Measurements from ENCODE around the gene SH3RF2.

The SH3RF2 gene

GRCh38 chr5:145978708-145979107 lies 42.3 kb downstream of the SH3RF2 start:
- peaks cover 3% of the 10 kb centered on the region for H3K9me3 ChIP-seq (ENCODE audit: control insufficient read depth, low read length)
- no CpG with 5 or more reads among the region's 1 CpG for WGBS, 2 experiments (ENCODE audit: insufficient coverage in 2 of 2)
- H3K4me1 ChIP-seq (ENCODE audit: control insufficient read depth, insufficient read depth, low read length, poor library complexity, severe bottlenecking): peaks cover 34% of the 10 kb centered on the region
- no peak overlapping the region for H3K4me3 ChIP-seq (ENCODE audit: extremely low read depth, insufficient read depth, low read length, poor library complexity, severe bottlenecking)
- H3K36me3 ChIP-seq (ENCODE audit: control insufficient read depth, insufficient read depth, low read length): no peaks in the 10 kb centered on the region
- peak overlapping the region; percentile 23 for H3K27ac ChIP-seq (ENCODE audit: low read depth, low read length, severe bottlenecking)

DNA sequence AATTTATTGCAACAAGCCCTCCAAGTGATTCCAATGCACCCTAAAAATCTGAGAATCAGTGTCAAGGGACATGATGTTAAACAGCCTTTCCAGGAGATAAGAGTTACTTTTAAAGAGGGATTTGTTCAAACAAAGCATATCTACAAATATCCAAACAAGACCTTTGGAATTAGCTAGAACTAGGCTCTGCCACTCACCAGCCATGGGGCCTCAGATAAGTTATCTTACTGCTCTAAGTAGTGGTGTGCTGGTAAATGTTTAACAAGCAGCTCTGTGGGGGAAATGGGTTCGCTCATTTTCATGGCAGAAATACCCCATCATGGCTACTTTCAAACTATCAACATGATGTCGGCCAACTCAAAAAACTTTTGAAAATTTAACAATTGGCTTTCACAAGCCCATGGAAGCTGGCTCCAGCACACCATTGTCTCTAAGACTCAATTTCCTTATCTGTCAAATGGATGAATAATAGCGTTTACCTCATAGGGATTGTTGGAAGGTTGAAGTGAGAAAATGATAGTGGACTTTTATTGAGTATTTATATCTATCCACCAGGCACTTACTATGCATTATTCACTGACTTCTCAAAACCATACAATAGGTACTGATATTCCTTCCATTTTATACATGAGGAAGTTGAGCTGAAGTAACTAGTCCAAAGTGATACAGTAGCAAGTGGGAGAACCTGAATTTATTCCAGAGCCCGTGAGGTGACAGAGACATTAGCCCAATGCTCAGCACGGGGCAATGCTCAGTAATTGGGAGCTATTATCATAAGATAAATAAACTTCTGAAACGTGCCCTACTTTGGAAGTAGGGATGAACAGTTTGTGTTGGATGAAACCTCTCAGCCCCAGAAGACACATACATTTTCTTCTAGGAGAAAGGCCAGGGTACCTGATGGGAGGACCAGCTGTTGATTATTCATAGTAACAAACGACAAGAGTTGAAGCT lies 43.2 kb downstream of the SH3RF2 start:
- Histone ChIP-seq H3K4me1 (ENCODE audit: control insufficient read depth, insufficient read depth, low read length, poor library complexity, severe bottlenecking) (peaks cover 34% of the 10 kb centered on the region), H3K36me3 (ENCODE audit: control insufficient read depth, insufficient read depth, low read length) (no peaks in the 10 kb centered on the region), H3K4me3 (ENCODE audit: extremely low read depth, insufficient read depth, low read length, poor library complexity, severe bottlenecking) (no peak overlapping the region), H3K9me3 (ENCODE audit: control insufficient read depth, low read length) (no peaks in the 10 kb centered on the region), H3K27ac (ENCODE audit: low read depth, low read length, severe bottlenecking) (peak overlapping the region; percentile 23)
- WGBS, 2 experiments (ENCODE audit: insufficient coverage in 2 of 2): 89 to 100% methylated on average over 1 to 3 of the region's 7 CpGs

- H3K9me3 ChIP-seq (ENCODE audit: control insufficient read depth, low read length): no peaks in the 10 kb centered on the region
- H3K36me3 ChIP-seq (ENCODE audit: control insufficient read depth, insufficient read depth, low read length): no peaks in the 10 kb centered on the region
- H3K4me1 ChIP-seq (ENCODE audit: control insufficient read depth, insufficient read depth, low read length, poor library complexity, severe bottlenecking): peaks cover 28% of the 10 kb centered on the region
- no CpG with 5 or more reads among the region's 1 CpG for WGBS, 2 experiments (ENCODE audit: insufficient coverage in 2 of 2)
- no peak overlapping the region for H3K27ac ChIP-seq (ENCODE audit: low read depth, low read length, severe bottlenecking)
- no peak overlapping the region for H3K4me3 ChIP-seq (ENCODE audit: extremely low read depth, insufficient read depth, low read length, poor library complexity, severe bottlenecking)
Measured at GRCh38 chr5:145980259-145980658, 43.9 kb downstream of the SH3RF2 start.

DNA sequence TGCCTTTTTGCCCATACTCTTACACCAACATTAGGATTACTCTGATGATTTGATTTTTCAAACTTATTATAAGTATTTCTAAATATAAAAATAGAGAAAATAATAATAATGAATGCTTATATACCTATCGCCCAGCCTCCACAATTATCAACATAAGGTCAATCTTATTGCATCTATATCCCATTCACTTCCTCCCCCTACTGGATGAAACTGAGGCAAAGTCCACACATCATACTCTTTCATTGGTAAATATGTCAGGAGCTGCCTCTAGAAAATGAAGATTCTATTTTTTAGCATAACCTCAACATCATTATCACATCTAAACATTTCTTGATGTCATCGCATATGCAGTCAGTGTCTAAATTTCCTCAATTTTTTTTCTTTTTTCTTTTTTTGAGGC lies 44.3 kb downstream of the SH3RF2 start:
- Histone ChIP-seq H3K36me3 (ENCODE audit: control insufficient read depth, insufficient read depth, low read length) (no peaks in the 10 kb centered on the region), H3K27ac (ENCODE audit: low read depth, low read length, severe bottlenecking) (no peak overlapping the region), H3K4me1 (ENCODE audit: control insufficient read depth, insufficient read depth, low read length, poor library complexity, severe bottlenecking) (peaks cover 23% of the 10 kb centered on the region), H3K4me3 (ENCODE audit: extremely low read depth, insufficient read depth, low read length, poor library complexity, severe bottlenecking) (no peak overlapping the region), H3K9me3 (ENCODE audit: control insufficient read depth, low read length) (no peaks in the 10 kb centered on the region)
- WGBS, 2 experiments (ENCODE audit: insufficient coverage in 2 of 2): 94 to 100% methylated on average over 1 of the region's 2 CpGs

DNA sequence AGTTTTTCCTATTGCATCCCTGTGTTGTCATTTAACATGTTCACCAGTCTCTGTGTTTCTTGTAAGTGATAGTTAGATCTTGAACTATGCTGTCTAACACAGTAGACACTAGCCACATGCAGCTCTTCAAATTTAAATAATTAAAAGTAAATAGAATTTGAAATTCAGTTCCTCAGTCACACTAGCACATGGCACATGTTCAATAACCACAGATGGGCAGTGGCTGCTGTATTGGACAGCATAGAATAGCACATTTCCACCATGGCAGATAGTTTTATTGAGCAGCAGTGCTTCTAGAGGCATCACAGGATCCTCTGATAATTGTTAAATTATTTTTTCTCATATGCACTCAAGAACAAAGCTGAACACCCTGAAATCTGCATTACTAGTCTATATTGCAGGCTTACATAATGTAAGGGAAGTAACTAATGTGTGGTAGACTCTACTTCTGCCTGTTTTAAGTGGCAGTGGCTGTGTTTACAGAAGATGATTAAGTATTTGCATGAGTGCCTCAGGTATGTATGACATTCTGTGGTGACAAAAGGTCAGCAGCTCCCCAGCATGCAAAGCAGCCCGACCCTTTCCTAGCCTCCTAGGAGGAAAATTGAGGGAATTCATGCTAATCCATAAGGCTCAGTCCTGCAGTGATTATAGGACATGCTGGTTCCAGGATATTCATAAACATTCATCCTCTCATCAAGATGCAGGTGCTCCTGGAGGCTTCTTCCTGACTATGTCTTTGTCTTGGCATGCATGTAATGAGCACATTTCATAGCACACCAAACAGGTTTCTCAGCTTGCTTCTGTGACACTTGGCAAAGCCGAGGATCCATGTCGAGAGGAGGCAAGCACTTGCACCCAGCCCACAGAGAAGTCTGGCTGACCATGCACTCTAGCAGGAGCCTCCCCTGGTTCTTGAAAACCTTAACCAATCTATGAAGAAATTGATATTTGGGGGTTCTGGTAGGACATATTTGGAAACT lies 45.5 kb downstream of the SH3RF2 start:
- 65 to 88% methylated on average over 3 of the region's 3 CpGs for WGBS, 2 experiments (ENCODE audit: insufficient coverage in 2 of 2)
- Histone ChIP-seq H3K9me3 (ENCODE audit: control insufficient read depth, low read length) (no peaks in the 10 kb centered on the region), H3K4me1 (ENCODE audit: control insufficient read depth, insufficient read depth, low read length, poor library complexity, severe bottlenecking) (peaks cover 14% of the 10 kb centered on the region), H3K36me3 (ENCODE audit: control insufficient read depth, insufficient read depth, low read length) (no peaks in the 10 kb centered on the region), H3K4me3 (ENCODE audit: extremely low read depth, insufficient read depth, low read length, poor library complexity, severe bottlenecking) (no peak overlapping the region), H3K27ac (ENCODE audit: low read depth, low read length, severe bottlenecking) (no peak overlapping the region)

- no peak overlapping the region for H3K27ac ChIP-seq (ENCODE audit: low read depth, low read length, severe bottlenecking)
- 100% methylated on average over 1 of the region's 3 CpGs; no CpG with 5 or more reads in 1 of the 2 experiments for WGBS, 2 experiments (ENCODE audit: insufficient coverage in 2 of 2)
Measured at GRCh38 chr5:145982572-145983318, 46.4 kb downstream of the SH3RF2 start.

DNA sequence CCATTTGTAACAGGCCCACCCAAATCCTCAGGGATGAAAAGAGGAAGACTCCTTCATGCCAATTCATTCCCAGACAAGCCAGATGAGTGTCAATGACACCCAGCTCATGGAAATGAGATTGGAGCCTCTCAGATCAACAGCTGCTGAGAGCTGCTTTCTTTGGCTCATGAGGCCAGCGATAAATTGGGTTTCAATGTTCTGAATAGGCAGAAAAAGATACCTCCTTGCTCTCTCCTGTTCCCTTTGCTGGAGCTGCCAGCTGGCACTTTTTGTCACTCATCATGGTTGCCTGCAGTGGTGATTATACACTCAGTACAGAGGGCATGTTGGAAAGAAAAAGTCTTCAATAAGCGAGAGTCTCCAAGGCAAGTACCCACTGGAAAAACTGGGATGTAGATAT lies 47.1 kb downstream of the SH3RF2 start:
- WGBS, 2 experiments (ENCODE audit: insufficient coverage in 2 of 2): 87 to 100% methylated on average over 2 of the region's 2 CpGs
- Histone ChIP-seq H3K27ac (ENCODE audit: low read depth, low read length, severe bottlenecking) (no peak overlapping the region), H3K9me3 (ENCODE audit: control insufficient read depth, low read length) (no peaks in the 10 kb centered on the region), H3K4me3 (ENCODE audit: extremely low read depth, insufficient read depth, low read length, poor library complexity, severe bottlenecking) (no peak overlapping the region), H3K4me1 (ENCODE audit: control insufficient read depth, insufficient read depth, low read length, poor library complexity, severe bottlenecking) (peaks cover 11% of the 10 kb centered on the region), H3K36me3 (ENCODE audit: control insufficient read depth, insufficient read depth, low read length) (no peaks in the 10 kb centered on the region)

More at GRCh38 chr5:145982572-145983318, 46.4 kb downstream of the SH3RF2 start:
- no peaks in the 10 kb centered on the region for H3K36me3 ChIP-seq (ENCODE audit: control insufficient read depth, insufficient read depth, low read length)
- H3K4me3 ChIP-seq (ENCODE audit: extremely low read depth, insufficient read depth, low read length, poor library complexity, severe bottlenecking): no peak overlapping the region
- no peaks in the 10 kb centered on the region for H3K9me3 ChIP-seq (ENCODE audit: control insufficient read depth, low read length)
- H3K4me1 ChIP-seq (ENCODE audit: control insufficient read depth, insufficient read depth, low read length, poor library complexity, severe bottlenecking): peaks cover 11% of the 10 kb centered on the region

- Histone ChIP-seq H3K4me1 (ENCODE audit: control insufficient read depth, insufficient read depth, low read length, poor library complexity, severe bottlenecking) (peaks cover 8% of the 10 kb centered on the region), H3K9me3 (ENCODE audit: control insufficient read depth, low read length) (no peaks in the 10 kb centered on the region), H3K36me3 (ENCODE audit: control insufficient read depth, insufficient read depth, low read length) (no peaks in the 10 kb centered on the region), H3K4me3 (ENCODE audit: extremely low read depth, insufficient read depth, low read length, poor library complexity, severe bottlenecking) (no peak overlapping the region), H3K27ac (ENCODE audit: low read depth, low read length, severe bottlenecking) (no peak overlapping the region)
- WGBS, 2 experiments (ENCODE audit: insufficient coverage in 2 of 2): 83 to 93% methylated on average over 2 of the region's 2 CpGs
Measured at GRCh38 chr5:145984072-145984471, 47.7 kb downstream of the SH3RF2 start.

- H3K4me3 ChIP-seq (ENCODE audit: extremely low read depth, insufficient read depth, low read length, poor library complexity, severe bottlenecking): no peak overlapping the region
- H3K9me3 ChIP-seq (ENCODE audit: control insufficient read depth, low read length): peaks cover 8% of the 10 kb centered on the region
- no peak overlapping the region for H3K27ac ChIP-seq (ENCODE audit: low read depth, low read length, severe bottlenecking)
- no peaks in the 10 kb centered on the region for H3K4me1 ChIP-seq (ENCODE audit: control insufficient read depth, insufficient read depth, low read length, poor library complexity, severe bottlenecking)
- no peaks in the 10 kb centered on the region for H3K36me3 ChIP-seq (ENCODE audit: control insufficient read depth, insufficient read depth, low read length)
- 80% methylated on average over 1 of the region's 1 CpG; no CpG with 5 or more reads in 1 of the 2 experiments for whole genome bisulfite sequencing, 2 experiments (ENCODE audit: insufficient coverage in 2 of 2)
Measured at GRCh38 chr5:145987856-145988255, 51.5 kb downstream of the SH3RF2 start.

DNA sequence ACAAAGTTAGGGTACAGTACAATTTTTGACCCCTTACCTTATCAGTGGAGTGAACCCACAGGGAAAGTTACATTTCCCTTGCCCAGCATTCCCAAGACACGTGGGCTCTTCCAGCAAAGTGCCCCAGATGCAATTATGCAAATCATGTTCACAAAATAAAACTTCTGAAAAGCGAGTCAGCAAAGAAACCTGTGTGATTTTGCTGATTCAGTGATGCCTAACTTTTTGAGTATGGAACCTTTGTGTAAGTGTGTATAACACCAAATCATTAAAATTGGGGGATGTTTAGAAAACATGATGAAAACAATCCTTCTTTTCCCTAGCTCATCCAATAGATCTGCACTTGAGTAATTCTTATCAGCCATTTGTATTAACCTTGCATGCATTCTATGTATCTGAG lies 52.6 kb downstream of the SH3RF2 start:
- WGBS, 2 experiments (ENCODE audit: insufficient coverage in 2 of 2): 78 to 100% methylated on average over 1 of the region's 2 CpGs

More for the DNA sequence above, 52.6 kb downstream of the SH3RF2 start:
- Histone ChIP-seq H3K9me3 (ENCODE audit: control insufficient read depth, low read length) (peaks cover 17% of the 10 kb centered on the region), H3K36me3 (ENCODE audit: control insufficient read depth, insufficient read depth, low read length) (no peaks in the 10 kb centered on the region), H3K4me3 (ENCODE audit: extremely low read depth, insufficient read depth, low read length, poor library complexity, severe bottlenecking) (no peak overlapping the region), H3K4me1 (ENCODE audit: control insufficient read depth, insufficient read depth, low read length, poor library complexity, severe bottlenecking) (no peaks in the 10 kb centered on the region), H3K27ac (ENCODE audit: low read depth, low read length, severe bottlenecking) (no peak overlapping the region)

Data from mesodermal cell (in vitro differentiated cells).